ENCODE data around the gene MARS1.

Gene MARS1

DNA sequence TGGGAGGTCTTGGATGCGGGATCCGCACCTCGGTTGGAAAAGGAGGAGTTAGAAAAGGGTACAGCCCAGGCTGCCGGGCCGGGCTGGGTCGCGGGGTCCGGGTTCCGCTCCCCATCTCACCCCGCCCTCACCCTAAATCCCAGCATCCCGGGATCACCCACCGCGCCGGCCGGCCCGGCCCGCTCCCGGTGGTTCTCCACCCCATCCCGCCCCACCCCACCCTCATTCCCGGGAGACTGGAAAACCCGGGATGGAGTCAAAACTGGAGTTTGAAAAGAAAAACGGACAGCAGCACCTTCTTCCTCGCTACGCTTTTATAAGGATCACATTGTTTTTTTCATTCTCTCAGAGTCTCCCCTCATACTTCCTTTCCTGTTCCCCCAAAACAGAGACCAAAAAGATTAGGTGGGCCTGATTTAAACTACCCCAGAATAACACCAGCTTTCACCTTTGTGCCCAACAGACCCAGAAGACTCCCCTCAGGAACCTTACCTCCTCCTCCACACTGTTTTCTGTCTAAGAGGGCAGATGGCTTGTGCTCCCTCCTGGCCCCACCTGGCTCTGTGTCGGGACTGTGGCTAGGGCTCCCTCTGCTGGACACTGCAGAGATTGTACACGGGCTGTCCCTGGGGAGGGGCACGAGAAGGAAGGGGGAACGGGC lies 25.5 kb upstream of the MARS1 start (continued):
- TF ChIP-seq ZNF585B (tag by site-specific recombination; IDR thresholded peaks at IDR 0.05) = no peak
- TF ChIP-seq SP3 (tag by site-specific recombination; IDR thresholded peaks at IDR 0.05) = peak; percentile 86
- peak; percentile 99 for TF ChIP-seq ZFP69B (tag by site-specific recombination; IDR thresholded peaks at IDR 0.05)
- TF ChIP-seq ZFP37 (tag by site-specific recombination; IDR thresholded peaks at IDR 0.05) = 0 out of 2 replicates have a peak, but pooled peaks have one; percentile 28
- TF ChIP-seq, protein P1, sequence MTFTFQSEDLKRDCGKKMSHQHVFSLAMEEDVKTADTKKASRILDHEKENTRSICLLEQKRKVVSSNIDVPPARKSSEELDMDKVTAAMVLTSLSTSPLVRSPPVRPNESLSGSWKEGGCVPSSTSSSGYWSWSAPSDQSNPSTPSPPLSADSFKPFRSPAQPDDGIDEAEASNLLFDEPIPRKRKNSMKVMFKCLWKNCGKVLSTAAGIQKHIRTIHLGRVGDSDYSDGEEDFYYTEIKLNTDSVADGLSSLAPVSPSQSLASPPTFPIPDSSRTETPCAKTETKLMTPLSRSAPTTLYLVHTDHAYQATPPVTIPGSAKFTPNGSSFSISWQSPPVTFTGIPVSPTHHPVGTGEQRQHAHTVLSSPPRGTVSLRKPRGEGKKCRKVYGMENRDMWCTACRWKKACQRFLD (tag by site-specific recombination; IDR thresholded peaks at IDR 0.05) = peak; percentile 88
- TF ChIP-seq, protein P2, sequence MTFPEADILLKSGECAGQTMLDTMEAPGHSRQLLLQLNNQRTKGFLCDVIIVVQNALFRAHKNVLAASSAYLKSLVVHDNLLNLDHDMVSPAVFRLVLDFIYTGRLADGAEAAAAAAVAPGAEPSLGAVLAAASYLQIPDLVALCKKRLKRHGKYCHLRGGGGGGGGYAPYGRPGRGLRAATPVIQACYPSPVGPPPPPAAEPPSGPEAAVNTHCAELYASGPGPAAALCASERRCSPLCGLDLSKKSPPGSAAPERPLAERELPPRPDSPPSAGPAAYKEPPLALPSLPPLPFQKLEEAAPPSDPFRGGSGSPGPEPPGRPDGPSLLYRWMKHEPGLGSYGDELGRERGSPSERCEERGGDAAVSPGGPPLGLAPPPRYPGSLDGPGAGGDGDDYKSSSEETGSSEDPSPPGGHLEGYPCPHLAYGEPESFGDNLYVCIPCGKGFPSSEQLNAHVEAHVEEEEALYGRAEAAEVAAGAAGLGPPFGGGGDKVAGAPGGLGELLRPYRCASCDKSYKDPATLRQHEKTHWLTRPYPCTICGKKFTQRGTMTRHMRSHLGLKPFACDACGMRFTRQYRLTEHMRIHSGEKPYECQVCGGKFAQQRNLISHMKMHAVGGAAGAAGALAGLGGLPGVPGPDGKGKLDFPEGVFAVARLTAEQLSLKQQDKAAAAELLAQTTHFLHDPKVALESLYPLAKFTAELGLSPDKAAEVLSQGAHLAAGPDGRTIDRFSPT (tag by site-specific recombination; IDR thresholded peaks at IDR 0.05) = peak; percentile 27
- TF ChIP-seq KLF16 (tag by site-specific recombination; IDR thresholded peaks at IDR 0.05) = peak; percentile 65
- TF ChIP-seq, protein P3, sequence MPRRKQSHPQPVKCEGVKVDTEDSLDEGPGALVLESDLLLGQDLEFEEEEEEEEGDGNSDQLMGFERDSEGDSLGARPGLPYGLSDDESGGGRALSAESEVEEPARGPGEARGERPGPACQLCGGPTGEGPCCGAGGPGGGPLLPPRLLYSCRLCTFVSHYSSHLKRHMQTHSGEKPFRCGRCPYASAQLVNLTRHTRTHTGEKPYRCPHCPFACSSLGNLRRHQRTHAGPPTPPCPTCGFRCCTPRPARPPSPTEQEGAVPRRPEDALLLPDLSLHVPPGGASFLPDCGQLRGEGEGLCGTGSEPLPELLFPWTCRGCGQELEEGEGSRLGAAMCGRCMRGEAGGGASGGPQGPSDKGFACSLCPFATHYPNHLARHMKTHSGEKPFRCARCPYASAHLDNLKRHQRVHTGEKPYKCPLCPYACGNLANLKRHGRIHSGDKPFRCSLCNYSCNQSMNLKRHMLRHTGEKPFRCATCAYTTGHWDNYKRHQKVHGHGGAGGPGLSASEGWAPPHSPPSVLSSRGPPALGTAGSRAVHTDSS (tag by site-specific recombination; IDR thresholded peaks at IDR 0.05) = 0 out of 2 replicates have a peak, but pooled peaks have one; percentile 32
- TF ChIP-seq, protein P4, sequence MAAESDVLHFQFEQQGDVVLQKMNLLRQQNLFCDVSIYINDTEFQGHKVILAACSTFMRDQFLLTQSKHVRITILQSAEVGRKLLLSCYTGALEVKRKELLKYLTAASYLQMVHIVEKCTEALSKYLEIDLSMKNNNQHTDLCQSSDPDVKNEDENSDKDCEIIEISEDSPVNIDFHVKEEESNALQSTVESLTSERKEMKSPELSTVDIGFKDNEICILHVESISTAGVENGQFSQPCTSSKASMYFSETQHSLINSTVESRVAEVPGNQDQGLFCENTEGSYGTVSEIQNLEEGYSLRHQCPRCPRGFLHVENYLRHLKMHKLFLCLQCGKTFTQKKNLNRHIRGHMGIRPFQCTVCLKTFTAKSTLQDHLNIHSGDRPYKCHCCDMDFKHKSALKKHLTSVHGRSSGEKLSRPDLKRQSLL (tag by site-specific recombination; IDR thresholded peaks at IDR 0.05) = peak; percentile 48; the same call in 1 of the 2 replicates
- TF ChIP-seq GFI1B (tag by site-specific recombination; IDR thresholded peaks at IDR 0.05) = 0 out of 2 replicates have a peak, but pooled peaks have one; percentile 10
- peak; percentile 32; the same call in 1 of the 2 replicates for TF ChIP-seq ZBTB48 (tag by site-specific recombination; IDR thresholded peaks at IDR 0.05)
- no peak for TF ChIP-seq ZNF830 (tag by site-specific recombination; IDR thresholded peaks at IDR 0.05; ENCODE audit: low read depth)
- TF ChIP-seq, protein P5, sequence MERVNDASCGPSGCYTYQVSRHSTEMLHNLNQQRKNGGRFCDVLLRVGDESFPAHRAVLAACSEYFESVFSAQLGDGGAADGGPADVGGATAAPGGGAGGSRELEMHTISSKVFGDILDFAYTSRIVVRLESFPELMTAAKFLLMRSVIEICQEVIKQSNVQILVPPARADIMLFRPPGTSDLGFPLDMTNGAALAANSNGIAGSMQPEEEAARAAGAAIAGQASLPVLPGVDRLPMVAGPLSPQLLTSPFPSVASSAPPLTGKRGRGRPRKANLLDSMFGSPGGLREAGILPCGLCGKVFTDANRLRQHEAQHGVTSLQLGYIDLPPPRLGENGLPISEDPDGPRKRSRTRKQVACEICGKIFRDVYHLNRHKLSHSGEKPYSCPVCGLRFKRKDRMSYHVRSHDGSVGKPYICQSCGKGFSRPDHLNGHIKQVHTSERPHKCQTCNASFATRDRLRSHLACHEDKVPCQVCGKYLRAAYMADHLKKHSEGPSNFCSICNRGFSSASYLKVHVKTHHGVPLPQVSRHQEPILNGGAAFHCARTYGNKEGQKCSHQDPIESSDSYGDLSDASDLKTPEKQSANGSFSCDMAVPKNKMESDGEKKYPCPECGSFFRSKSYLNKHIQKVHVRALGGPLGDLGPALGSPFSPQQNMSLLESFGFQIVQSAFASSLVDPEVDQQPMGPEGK (tag by site-specific recombination; IDR thresholded peaks at IDR 0.05) = peak; percentile 90
- no peak for TF ChIP-seq ZNF292 (tag by site-specific recombination; IDR thresholded peaks at IDR 0.05; ENCODE audit: borderline replicate concordance, low read depth)
- TF ChIP-seq EGR2 (tag by site-specific recombination; IDR thresholded peaks at IDR 0.05; ENCODE audit: low read depth) = no peak
- no peak for TF ChIP-seq ZNF16 (tag by site-specific recombination; IDR thresholded peaks at IDR 0.05; ENCODE audit: low read depth)

DNA sequence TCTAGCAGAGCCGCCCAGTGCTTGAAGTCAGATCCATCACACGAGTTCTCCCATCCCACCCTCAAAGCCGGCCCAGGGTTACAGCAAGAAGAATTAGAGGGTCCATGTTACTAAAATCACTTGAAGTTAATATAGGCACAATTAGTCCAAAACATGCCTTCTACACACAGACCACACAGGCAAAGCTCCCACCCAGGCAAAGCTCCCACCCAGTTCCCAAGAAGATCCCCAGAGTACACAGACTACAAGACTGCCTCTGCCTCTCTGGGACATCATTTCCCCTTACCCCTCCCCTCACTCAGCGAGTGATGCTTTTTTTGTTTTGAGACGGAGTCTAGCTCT lies 25.0 kb upstream of the MARS1 start:
- no peak for TF ChIP-seq OSR2 (tag by site-specific recombination; IDR thresholded peaks at IDR 0.05)
- TF ChIP-seq ZNF10 (tag by site-specific recombination; IDR thresholded peaks at IDR 0.05) = no peak
- 0 out of 2 replicates have a peak, but pooled peaks have one; percentile 4 for TF ChIP-seq ZNF629 (tag by site-specific recombination; IDR thresholded peaks at IDR 0.05)
- no peak for TF ChIP-seq ZNF19 (tag by site-specific recombination; IDR thresholded peaks at IDR 0.05; ENCODE audit: low read depth)
- no peak for TF ChIP-seq ZBTB48 (tag by site-specific recombination; IDR thresholded peaks at IDR 0.05)
- TF ChIP-seq TRIM28 (IDR thresholded peaks at IDR 0.05; ENCODE audit: borderline replicate concordance, low read length) = peak; percentile 10; the same call in 1 of the 2 replicates
- 0 out of 2 replicates have a peak, but pooled peaks have one; percentile 18 for TF ChIP-seq ZBTB17 (tag by site-specific recombination; IDR thresholded peaks at IDR 0.05)
- TF ChIP-seq, protein P6, sequence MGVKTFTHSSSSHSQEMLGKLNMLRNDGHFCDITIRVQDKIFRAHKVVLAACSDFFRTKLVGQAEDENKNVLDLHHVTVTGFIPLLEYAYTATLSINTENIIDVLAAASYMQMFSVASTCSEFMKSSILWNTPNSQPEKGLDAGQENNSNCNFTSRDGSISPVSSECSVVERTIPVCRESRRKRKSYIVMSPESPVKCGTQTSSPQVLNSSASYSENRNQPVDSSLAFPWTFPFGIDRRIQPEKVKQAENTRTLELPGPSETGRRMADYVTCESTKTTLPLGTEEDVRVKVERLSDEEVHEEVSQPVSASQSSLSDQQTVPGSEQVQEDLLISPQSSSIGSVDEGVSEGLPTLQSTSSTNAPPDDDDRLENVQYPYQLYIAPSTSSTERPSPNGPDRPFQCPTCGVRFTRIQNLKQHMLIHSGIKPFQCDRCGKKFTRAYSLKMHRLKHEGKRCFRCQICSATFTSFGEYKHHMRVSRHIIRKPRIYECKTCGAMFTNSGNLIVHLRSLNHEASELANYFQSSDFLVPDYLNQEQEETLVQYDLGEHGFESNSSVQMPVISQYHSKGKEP (tag by site-specific recombination; IDR thresholded peaks at IDR 0.05) = peak; percentile 9; the same call in 1 of the 2 replicates
- peak; percentile 11; the same call in 1 of the 2 replicates for TF ChIP-seq ZNF600 (tag by site-specific recombination; IDR thresholded peaks at IDR 0.05)
- ChIA-PET POLR2A (interaction anchor here (0.6 kb wide), 1 partner anchor 16 kb away, joined by 3 read pairs; no protein-coding TSS in a partner anchor), CTCF (interaction anchor here (0.5 to 4.2 kb wide), 15 partner anchors 10 to 1301 kb away, joined by 3 to 38 read pairs (median 3); partner anchors contain the start of genes ARHGAP9 and SHMT2)
- no peaks in the 10 kb centered on the region for H3K36me3 ChIP-seq (ENCODE audit: control insufficient read depth in 2 of 2, insufficient read depth in 1 of 2, low read length in 2 of 2)
- H3K4me3 ChIP-seq (ENCODE audit: low read depth, low read length) = no peak overlapping the region
- H3K9me3 ChIP-seq (ENCODE audit: control insufficient read depth, insufficient read depth, low read depth, low read length) = no peaks in the 10 kb centered on the region
- H3K4me1 ChIP-seq (ENCODE audit: control insufficient read depth, insufficient read depth, low read length) = peaks cover 8% of the 10 kb centered on the region
- no peak overlapping the region for H3K27ac ChIP-seq (ENCODE audit: extremely low read depth, low read depth, low read length)
